HG03439 (cell line): ENCODE results near the gene RMI2.
A peak's percentile ranks its signal among the peaks of the same experiment; 100 is the strongest.

Source experiments
- ATAC-seq: cut with Tn5 transposase; IDR thresholded peaks from one replicate; pipeline ENCODE4 v1.9.1; 2021; ENCODE audit warnings: mild to moderate bottlenecking, moderate library complexity; ENCODE audit not compliant: unreplicated experiment

Gene RMI2

DNA sequence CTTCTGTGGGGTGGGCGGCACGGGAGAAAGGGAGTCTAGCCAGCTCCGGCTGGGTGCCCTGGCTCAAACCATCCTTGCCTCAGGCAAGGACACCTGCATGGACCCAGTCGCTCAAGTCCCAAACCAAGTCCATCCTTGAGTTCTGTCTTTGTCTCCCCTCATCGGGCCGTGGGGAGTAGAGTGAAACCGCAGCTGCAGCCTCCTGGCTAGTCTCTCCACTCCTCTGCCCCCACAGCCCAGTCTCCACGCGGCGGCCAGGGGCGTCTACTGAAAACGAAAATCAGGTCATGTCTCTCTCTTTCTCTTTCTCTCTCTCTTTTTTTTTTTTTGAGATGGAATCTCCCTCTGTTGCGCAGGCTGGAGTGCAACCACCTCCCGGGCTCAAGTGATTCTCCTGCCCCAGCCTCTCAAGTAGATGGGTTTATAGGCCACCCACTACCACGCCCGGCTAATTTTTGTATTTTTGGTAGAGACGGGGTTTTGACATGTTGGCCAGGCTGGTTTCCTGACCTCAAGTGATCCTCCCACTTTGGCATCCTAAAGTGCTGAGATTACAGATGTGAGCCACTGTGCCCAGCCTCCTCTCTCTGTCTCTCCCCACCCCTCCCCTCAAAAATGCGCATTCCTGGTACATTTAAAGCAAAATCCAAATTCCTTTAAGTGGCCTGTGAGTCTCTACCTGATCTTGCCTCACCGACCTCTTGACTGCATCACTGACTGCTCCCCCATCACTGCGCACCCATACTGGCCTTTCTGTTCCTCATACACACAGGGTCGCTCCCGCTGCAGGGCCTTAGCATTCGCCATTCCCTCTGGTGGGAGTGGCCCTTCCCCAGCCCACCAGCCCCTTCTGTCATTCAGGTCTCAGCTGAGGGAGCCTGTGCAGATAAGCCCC is 17.7 kb upstream of the RMI2 start:
- ATAC-seq: peak; percentile 55

DNA sequence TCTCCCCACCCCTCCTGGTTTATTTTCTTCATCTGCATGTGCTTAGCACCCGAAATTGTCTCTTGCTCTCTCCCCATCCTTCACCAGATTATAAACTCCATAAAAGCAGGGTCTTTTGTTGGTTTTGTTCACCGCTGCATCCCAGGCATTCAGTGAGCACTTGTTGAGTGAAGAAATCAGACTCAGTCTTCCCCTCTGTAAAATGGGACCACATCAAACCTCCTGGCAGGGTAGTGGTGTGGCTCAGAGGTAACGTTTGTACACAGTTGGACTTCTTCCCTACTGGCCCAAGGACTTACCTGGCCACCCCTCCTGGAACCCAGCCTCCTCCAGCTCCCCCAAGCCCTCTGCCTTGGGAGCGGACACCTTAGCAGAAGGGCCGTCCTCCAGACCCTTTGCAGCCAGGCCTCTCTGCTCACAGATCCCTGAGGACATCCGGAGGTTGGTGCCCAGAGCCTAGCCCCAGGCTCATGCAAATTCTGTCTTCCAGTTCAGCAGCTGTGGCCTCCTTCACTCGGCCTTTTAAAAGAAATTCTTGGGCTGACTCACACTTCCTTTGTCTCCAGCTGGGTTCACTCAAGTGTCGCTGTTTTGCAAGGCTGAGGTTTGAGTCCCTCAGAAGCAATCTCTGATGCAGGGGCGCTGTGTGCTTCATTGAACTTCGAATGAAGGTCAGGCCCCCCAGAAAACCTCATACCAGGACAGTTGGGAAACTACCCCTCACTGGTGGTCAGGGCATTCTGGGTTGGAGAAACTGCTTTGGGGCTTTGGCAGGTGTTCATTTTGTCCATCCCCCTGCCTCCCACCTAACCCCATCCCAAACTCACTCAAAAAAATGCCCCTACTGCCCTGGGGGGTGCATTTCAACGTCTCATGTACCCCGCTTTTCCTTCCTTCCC is 16.8 kb upstream of the RMI2 start:
- ATAC-seq: peak; percentile 71

DNA sequence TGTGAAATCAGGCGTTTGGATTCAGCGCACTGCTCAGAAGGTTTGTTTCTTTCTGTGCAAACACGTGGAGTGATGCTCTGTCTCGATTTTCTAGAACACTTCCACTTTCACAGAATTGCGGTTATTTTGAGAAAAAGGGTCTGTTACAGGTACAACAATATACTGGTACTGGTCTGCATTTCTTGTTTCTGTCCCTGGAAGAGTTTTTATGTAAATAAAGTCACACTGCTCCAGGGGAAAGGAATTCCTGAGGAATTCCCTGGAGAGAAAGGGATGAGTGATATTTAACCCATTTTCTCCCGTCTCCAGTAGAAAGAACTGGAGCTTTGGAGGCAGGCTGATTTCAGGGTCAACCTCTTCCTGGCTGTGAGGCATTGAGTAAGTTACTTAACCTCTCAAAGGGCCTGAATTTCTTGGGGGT is 16.2 kb upstream of the RMI2 start:
- ATAC-seq: no peak

DNA sequence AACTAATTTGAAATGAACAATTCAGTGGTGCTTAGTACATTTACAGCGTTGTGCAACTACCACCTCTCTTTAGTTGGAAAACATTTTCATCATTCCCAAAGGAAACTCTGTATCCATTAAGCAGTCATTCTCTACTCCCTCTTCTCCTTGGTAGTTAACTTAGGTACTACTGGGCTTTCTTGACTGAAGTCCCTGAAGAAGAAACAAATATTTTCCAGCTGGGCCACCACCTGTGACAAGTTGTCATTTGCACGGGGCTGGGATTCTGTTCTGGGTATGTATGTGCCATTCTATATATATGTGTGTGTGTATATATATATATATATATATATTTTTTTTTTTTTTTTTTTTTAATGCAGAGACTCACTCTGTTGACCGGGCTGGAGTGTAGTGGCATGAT is 15.4 kb upstream of the RMI2 start:
- no peak for ATAC-seq

DNA sequence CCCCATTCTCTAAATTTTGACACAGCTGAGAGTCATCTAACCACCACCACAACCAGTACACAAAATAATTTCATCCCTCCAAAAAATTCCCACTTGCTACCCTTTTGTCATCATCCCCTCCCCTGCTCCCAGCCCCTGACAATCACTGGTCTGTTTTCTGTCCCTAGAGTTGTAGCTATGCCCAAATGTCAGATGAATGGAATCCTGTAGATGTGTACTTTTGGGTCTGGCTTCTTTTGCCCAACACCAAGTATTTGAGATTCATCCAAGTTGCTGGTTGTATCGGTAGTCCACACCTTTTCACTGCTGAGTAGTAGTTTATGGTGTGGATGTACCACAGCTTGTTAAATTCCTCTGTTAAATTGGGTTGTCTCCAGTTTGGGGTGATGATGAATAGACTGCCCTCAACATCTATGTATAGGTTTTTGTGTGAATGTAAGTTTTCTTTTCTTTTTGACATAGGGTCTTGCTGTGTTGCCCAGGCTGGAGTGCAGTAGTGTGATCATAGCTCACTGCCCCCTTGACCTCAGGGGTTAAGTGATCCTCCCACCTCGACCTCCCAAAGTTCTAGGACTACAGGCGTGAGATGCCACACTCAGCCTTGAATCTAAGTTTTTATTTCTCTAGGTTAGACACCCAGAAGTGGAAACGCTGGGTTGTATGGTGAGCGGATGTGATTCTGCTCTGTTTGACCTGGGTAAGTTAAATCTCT is 14.6 kb upstream of the RMI2 start:
- no peak for ATAC-seq

DNA sequence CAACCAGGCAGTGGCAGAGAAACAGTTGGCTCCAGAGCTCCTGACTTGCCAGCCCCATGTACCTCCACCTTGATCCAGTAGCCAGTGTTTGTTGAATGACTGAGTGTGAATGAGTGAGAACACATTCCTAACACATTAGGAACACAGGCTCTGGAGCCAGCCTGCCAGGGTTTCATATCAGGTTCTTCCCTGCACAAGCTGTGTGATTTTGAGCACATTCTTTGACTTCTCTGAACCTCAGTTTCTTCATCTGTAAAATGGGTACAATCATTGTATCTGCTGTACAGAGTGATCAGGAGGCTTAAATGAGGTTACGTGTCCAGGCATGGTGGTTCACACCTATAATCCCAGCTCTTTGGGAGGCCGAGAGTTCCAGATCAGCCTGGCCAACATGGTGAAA is 13.3 kb upstream of the RMI2 start:
- no peak for ATAC-seq

DNA sequence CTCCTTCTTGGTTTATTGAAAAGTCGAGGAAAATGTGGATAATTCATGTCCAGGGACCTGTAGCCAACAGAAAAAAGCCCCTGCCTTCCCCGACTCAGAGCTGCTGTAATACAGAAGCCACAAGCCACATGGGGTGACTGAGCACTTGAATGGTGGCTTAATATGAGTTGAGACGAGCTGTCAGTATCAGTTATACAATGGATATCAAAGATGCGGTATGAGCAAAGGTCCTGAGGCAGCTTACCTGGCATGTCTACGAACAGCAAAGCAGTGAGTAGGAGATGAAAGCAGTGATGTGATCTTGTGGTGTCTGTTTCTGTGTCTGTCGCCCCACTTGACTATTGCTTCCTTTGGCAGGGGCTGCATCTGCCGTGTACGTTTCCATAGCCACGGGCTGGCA is 12.2 kb upstream of the RMI2 start:
- ATAC-seq: no peak

DNA sequence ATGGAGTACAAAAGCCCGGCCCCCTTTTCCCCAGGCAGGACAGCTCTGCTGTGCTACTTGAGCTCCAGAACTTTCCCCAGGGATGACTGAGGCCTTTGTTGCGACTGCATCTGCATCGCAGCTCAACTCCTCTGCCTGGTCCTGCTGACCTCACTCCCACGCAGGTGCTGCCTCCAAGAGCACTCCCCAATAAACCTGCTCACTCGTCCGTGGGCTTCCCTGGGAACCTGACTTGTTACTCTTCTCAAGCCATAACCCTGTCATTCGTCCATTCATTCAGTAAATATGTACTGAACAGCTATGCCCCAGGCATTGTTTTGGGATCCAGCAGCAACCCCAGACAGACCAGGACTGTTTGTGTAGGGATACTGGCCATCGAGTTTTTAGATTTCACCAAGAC is 11.6 kb upstream of the RMI2 start:
- ATAC-seq: no peak

DNA sequence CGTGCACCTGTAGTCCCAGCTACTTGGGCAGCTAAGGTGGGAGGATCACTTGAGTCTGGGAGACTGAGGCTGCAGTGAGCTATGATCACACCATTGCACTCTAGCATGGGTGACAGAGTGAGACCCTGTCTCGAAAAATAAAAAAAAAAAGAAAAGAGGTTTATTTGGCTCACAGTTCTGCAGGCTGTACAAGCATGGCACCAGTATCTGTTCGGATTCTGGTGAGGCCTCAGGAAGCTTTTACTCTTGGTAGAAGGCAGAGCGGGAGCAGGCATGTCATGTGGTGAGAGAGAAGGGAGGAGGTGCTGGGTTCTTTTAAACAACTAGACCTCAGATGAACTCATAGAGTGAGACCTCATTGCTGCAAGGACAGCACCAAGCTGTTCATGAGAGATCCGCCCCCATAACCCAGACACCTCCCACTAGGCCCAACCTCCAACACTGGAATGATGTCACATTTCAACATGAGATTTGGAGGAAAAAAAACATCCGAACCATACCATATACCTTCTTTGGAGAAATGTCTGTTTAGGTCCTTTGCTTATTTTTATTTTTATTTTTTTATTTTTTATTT is 10.3 kb upstream of the RMI2 start:
- ATAC-seq: no peak

DNA sequence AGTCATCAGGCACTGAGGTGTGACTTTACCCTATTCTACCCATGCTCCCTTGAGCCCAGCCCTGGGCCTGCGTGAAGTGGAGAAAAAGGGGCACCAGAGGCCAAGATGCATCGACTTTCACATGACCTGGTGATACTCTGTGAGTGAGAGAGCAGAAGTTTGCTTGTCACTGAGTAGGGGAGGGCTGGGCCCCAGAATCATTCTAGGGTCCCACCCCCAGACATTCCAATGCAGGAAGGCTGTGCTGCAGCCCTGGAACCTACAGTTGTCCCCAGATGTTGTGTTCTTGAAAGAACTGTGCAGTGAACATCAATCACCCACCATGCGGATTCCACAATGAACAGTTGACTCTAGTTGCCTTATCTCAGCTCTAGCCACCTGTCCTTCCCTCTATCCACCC is 6.2 kb upstream of the RMI2 start:
- ATAC-seq: no peak

DNA sequence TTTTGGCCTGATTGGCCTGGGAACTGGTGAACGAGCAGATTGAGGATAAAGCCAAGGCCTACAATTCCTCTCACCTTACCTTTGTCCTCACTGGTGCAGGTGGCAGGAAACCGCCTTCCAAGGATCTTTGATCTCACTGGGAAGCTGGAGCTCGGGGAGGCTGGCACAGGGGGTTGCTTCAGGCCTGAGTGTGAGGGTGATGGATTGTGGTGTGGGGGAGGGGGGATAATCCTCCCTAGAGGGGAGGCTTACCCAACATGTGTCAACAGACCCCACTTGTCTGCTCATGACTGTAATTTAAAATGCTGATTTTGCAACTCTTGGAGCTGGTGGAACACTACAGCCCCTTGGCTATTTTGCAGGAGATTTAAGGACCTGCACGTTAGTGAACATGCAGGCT is 4.5 kb upstream of the RMI2 start:
- ATAC-seq: no peak

DNA sequence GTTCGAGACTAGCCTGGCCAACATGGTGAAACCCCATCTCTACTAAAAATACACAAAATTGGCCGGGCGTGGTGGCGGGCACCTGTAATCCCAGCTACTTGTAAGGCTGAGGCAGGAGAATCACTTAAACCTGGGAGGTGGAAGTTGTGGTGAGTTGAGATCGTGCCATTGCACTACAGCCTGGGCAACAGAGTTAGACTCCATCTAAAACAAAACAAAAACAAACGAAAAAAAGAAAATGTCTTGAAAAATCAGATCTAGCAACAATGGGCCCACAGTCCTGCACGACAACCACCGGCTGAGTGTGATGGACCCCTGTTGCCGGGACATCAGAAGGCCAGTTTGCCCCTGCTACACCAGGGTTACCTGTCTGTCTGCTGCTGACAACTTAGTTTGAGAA is 3.9 kb upstream of the RMI2 start:
- no peak for ATAC-seq

DNA sequence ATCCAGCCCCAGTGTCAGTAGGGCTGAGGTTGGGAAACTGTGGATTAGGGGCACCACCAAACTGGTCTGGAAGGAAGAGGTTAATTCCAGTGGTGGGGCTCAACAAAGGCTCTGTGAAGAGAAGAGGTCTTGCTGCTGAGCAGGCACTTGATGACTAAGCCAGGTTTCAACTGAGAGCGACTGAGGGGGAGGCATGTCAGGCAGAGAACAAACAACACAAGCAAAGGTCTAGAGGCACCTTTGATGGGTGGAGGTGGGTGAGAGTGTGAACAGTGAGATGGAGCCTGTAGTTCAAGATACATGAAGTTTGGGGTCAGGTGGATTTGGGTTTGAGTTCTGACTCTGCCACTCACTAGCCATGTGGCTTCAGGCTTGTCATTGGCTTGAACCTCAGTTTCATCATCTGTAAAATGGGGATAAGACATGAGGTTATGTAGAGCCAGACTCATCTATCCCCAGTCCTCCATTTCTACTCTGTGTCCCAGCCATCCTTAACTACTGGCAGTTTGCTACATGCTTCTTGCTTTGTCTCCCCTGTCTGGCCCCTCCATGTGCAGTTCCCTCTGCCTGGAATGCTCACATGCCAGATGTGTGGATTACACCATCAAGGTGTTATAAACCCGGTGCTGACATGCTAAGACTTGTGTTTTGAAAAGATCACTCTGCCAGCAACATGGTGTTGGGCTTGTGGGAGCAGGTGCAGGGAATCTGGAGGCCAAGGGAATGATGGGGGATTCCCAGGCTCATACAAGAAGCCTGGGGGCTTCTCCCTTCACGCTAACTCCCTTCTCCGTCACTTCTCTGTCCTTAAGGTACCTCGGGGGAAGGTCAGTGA is 3.0 kb upstream of the RMI2 start:
- no peak for ATAC-seq

DNA sequence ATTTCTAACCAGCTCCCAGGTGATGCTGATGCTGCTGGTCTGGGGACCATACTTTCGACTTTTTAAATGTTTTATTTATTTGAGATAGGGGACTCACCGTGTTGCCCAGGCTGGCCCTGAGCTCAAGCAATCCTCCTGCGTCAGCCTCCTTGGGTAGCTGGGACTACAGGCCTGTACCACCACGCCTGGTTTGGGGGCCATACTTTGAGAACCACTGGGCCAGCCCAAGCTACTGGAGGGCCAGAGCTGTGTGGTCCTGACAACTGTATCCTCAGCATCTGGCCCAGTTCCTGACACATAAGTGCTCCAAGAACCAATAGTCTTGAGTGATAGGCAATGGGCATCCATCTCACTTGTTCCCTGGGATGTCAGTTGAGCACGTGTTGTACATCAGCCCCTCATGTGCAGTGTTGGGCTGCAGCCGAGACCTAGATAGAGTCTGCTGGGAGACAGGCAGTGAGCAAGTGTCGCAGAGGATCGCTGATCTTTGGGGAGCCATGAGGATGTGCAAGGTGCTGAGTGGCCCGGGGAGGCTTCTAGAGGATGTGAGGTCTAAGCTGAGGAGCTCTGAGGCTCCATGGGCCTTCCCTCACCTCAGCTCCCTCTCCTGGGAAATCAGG is 1.6 kb downstream of the RMI2 start:
- no peak for ATAC-seq

DNA sequence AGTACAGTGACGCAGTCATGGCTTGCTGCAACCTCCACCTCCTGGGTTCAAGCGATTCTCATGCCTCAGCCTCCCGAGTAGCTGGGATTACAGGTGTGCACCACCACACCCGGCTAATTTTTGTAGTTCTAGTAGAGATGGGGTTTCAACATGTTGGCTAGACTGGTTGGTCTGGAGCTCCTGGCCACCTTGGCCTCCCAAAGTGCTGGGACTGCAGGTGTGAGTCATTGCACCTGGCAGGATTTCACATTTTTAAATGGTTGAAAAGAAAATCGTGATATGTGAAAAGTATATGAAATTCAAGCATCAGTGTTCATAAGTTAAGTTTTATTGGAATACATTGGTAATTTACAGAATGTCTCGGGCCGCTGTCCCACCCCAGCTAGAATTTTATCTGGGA is 2.6 kb downstream of the RMI2 start:
- ATAC-seq: no peak

DNA sequence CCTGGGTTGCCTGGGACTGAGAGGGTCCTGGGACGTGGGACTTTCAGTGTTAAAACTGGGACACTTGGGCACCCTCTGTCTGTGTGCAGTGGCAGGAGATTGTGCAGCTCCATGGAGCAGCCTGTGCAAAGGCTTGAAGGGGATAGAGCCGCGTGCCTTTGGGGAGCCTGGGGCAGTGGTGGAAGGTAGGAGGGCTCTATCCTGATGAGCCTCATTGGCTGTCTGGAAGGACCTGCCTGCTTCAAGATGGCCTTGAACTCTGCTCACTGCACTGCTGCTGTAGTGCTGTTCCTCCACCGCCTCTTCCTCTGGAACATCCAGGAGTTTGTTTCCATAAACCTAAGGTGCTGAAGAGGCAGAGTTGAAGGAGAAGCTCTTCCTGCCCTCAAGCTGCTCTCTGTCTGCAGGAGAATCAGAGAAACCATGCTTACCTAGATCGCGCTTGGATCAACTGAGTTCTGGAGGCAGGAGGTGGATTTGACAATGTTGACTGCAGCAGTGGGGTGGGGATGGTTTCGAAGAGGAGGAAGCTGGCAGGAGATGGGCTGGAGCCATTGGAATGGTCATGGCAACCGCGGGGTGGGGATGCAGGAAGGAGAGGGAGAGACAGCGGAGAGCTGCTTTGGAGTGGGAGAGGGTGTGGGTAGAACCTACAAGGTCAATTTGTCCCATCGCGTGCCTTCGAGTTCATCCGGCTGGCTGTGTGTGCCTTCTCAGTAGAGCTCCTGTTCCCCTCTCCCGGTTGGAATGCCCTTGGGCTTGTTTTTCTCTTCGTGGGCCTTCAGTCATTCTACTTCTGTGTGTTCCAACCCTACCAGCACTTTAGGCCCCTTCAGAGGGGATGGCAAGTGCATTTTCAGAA is 3.7 kb downstream of the RMI2 start:
- ATAC-seq: no peak

DNA sequence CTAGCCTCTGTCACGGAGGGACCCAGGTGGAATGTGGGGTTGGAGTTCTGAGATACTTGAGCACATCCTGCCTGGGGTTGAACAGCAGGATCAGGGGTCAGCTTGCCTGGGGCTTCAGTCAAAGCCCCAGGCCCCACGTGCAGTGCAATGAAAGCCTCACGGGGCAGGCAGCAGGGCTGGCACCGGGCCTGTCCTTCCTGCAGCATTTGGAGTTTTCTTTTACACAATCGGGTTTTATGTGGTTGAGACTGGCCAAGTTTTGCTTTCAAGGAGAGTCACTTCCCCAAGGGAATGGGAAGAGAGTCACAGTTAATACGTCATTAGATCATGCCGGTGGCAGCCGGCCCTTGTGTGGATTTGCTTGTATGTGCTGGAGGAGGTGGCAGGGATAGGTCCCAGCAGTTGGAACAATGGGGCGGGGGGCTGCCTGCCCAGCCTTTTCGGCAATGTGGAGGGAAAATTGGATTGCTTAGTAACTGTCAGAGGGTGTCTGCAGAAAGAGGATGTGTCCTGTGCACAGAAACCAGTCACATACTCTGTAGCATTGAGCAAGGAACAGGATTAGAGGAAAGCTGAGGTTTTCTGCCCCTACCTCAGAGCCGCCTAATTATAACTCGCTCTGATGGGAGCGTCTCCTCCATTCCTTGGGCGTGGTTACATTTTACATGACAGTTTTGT is 4.5 kb downstream of the RMI2 start:
- ATAC-seq: no peak

DNA sequence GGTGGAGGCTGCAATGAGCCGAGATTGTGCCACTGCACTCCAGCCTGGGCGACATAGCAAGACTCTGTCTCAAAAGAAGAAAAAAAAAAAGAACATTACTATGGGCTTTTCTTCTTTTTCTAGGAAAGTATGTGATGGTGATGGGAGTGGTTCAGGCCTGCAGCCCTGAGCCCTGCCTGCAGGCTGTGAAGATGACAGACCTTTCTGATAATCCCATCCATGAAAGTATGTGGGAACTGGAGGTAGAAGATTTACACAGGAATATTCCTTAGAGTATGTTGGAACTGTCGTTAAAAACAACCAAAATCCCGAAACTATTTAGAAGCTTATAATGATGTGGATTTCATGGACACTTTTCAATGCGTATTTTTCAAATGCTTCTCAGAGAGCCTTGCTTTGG is 5.3 kb downstream of the RMI2 start:
- no peak for ATAC-seq
